Measurements from ENCODE around the gene PHF21A. TPM values are rescaled to one million over a fixed set of nuclear protein-coding genes. Genes with fewer than 3 reads are reported as not detected.

Gene PHF21A
- total RNA-seq, 1 donor from 2014 or later: 8.9 TPM

- DNase-seq (ENCODE audit: low read depth in 2 of 2): no peak
Measured at GRCh38 chr11:45935349-45936064, 185.7 kb downstream of the PHF21A start.

- no peak for DNase-seq (ENCODE audit: low read depth in 2 of 2)
Measured at GRCh38 chr11:45934580-45935318, 186.5 kb downstream of the PHF21A start.

GRCh38 chr11:45933846-45934579, 187.2 kb downstream of the PHF21A start:
- no peak for DNase-seq (ENCODE audit: low read depth in 2 of 2)

- no peak for DNase-seq (ENCODE audit: low read depth in 2 of 2)
Measured at GRCh38 chr11:45933131-45933831, 188.0 kb downstream of the PHF21A start.

- no peak for DNase-seq (ENCODE audit: low read depth in 2 of 2)
Measured at GRCh38 chr11:45932217-45932616, 189.0 kb downstream of the PHF21A start.

GRCh38 chr11:45931739-45932138, 189.5 kb downstream of the PHF21A start:
- no peak for DNase-seq (ENCODE audit: low read depth in 2 of 2)

- DNase-seq (ENCODE audit: low read depth in 2 of 2): no peak
Measured at GRCh38 chr11:45930951-45931570, 190.2 kb downstream of the PHF21A start.

- peak in 1 of 2 donors; percentile 63 for DNase-seq (ENCODE audit: low read depth in 2 of 2)
Measured at GRCh38 chr11:45930031-45930794, 191.0 kb downstream of the PHF21A start.

- DNase-seq (ENCODE audit: low read depth in 2 of 2): no peak
Measured at GRCh38 chr11:45929486-45930030, 191.7 kb downstream of the PHF21A start.

GRCh38 chr11:45928535-45929215, 192.6 kb downstream of the PHF21A start:
- DNase-seq (ENCODE audit: low read depth in 2 of 2): no peak

GRCh38 chr11:45927684-45928413, 193.4 kb downstream of the PHF21A start:
- DNase-seq (ENCODE audit: low read depth in 2 of 2): no peak

- no peak for DNase-seq (ENCODE audit: low read depth in 2 of 2)
Measured at GRCh38 chr11:45927332-45927683, 193.9 kb downstream of the PHF21A start.

- no peak for DNase-seq (ENCODE audit: low read depth in 2 of 2)
Measured at GRCh38 chr11:45926536-45927331, 194.5 kb downstream of the PHF21A start.

- DNase-seq (ENCODE audit: low read depth in 2 of 2): no peak
Measured at GRCh38 chr11:45926001-45926401, 195.3 kb downstream of the PHF21A start.

GRCh38 chr11:45925550-45925949, 195.7 kb downstream of the PHF21A start:
- no peak for DNase-seq (ENCODE audit: low read depth in 2 of 2)

GRCh38 chr11:45924927-45925326, 196.3 kb downstream of the PHF21A start:
- DNase-seq (ENCODE audit: low read depth in 2 of 2): no peak

- DNase-seq (ENCODE audit: low read depth in 2 of 2): no peak
Measured at GRCh38 chr11:45924036-45924915, 197.0 kb downstream of the PHF21A start.

Measured in lung microvascular endothelial cell (primary cell).